Daoy (cell line): ENCODE data around the gene AMFR. TPM values are rescaled to one million over a fixed set of nuclear protein-coding genes. Genes with fewer than 3 reads are reported as not detected.
"Not testable (repeated sequence)": the region's sequence is repeated elsewhere in the genome, so short reads cannot be mapped to it uniquely, and the experiment has no call there.

ENCODE experiments used
- DNase-seq: peaks from one replicate; pipeline ENCODE4 v3.0.0-alpha.2; 2015; ENCODE audit warnings: low read depth
- total RNA-seq: library from RNA; depleted of rRNA; stranded (reverse); fragments of >200 nt; shearing (Covaris generic); gene quantifications from 2 replicates; pipeline ENCODE4 v1.2.3, GENCODE V29; 2014

AMFR gene
- total RNA-seq, 1 experiment from 2014 or later, result 71.7 TPM

- DNase-seq, result no peak
Measured at GRCh38 chr16:56423584-56424403, 1.6 kb downstream of the AMFR start.

GRCh38 chr16:56422896-56423441, 2.4 kb downstream of the AMFR start:
- DNase-seq, result no peak

- no peak for DNase-seq
Measured at GRCh38 chr16:56421976-56422669, 3.2 kb downstream of the AMFR start.

- DNase-seq, result no peak
Measured at GRCh38 chr16:56421313-56421712, 4.0 kb downstream of the AMFR start.

GRCh38 chr16:56420613-56421012, 4.7 kb downstream of the AMFR start:
- no peak for DNase-seq

GRCh38 chr16:56419740-56420548, 5.4 kb downstream of the AMFR start:
- DNase-seq, result no peak

GRCh38 chr16:56417138-56417537, 8.2 kb downstream of the AMFR start:
- DNase-seq, result no peak

GRCh38 chr16:56415875-56416274, 9.5 kb downstream of the AMFR start:
- DNase-seq, result no peak

GRCh38 chr16:56414366-56414765, 11.0 kb downstream of the AMFR start:
- no peak for DNase-seq

GRCh38 chr16:56413381-56413780, 12.0 kb downstream of the AMFR start:
- no peak for DNase-seq

- no peak for DNase-seq
Measured at GRCh38 chr16:56411624-56412023, 13.7 kb downstream of the AMFR start.

- DNase-seq, result no peak
Measured at GRCh38 chr16:56411123-56411522, 14.2 kb downstream of the AMFR start.

- DNase-seq, result no peak
Measured at GRCh38 chr16:56409195-56409594, 16.1 kb downstream of the AMFR start.

GRCh38 chr16:56408379-56409098, 16.8 kb downstream of the AMFR start:
- no peak for DNase-seq

- DNase-seq, result no peak
Measured at GRCh38 chr16:56405977-56406672, 19.2 kb downstream of the AMFR start.

GRCh38 chr16:56401482-56401881, 23.9 kb downstream of the AMFR start:
- no peak for DNase-seq

- no peak for DNase-seq
Measured at GRCh38 chr16:56400458-56400857, 24.9 kb downstream of the AMFR start.

GRCh38 chr16:56399486-56399885, 25.9 kb downstream of the AMFR start:
- DNase-seq, result no peak

- DNase-seq, result no peak
Measured at GRCh38 chr16:56399047-56399446, 26.3 kb downstream of the AMFR start.

GRCh38 chr16:56396724-56397123, 28.6 kb downstream of the AMFR start:
- DNase-seq, result not testable (repeated sequence)

- DNase-seq, result peak; percentile 42
Measured at GRCh38 chr16:56389554-56389953, 35.8 kb downstream of the AMFR start.
